ENCODE results near the gene C22orf31. TPM values are rescaled to one million over a fixed set of nuclear protein-coding genes. Genes with fewer than 3 reads are reported as not detected.

The C22orf31 gene
- total and polyA plus RNA-seq, 2 experiments from 2014 or later, result not detected

- no peaks in the 10 kb centered on the region for H4K20me1 ChIP-seq (ENCODE audit: insufficient read depth, poor library complexity, severe bottlenecking)
- H3K79me2 ChIP-seq, result no peaks in the 10 kb centered on the region
- H2AFZ ChIP-seq, result no peak overlapping the region
- peaks cover 2% of the 10 kb centered on the region for H3K4me1 ChIP-seq (ENCODE audit: insufficient read depth)
- DNase-seq (ENCODE audit: low spot score), result no peak
- H3K9me3 ChIP-seq (ENCODE audit: low read depth), result no peaks in the 10 kb centered on the region
- H3K4me2 ChIP-seq, result no peak overlapping the region
- no peak overlapping the region for H3K27ac ChIP-seq
- no peaks in the 10 kb centered on the region for H3K9me2 ChIP-seq (replicated peaks; ENCODE audit: insufficient read depth)
- no peaks in the 10 kb centered on the region for H3K36me3 ChIP-seq (replicated peaks; ENCODE audit: insufficient read depth, low read depth)
- no peaks in the 10 kb centered on the region for H3K27me3 ChIP-seq
- no peak for TF ChIP-seq EZH2phosphoT487 (IDR thresholded peaks at IDR 0.05; ENCODE audit: low read depth, severe bottlenecking, unreplicated experiment)
- no peak for TF ChIP-seq CTCF (IDR thresholded peaks at IDR 0.05; ENCODE audit: poor library complexity)
- no peak for TF ChIP-seq EZH2 (IDR thresholded peaks at IDR 0.05; ENCODE audit: borderline replicate concordance)
- WGBS (ENCODE audit: low lambda C conversion rate, missing lambda C conversion rate), result 94% methylated on average over 2 of the region's 2 CpGs
- no peak overlapping the region for H3K4me3 ChIP-seq
These were observed 40.7 kb upstream of the C22orf31 start for GRCh38 chr22:29102300-29102699.

DNA sequence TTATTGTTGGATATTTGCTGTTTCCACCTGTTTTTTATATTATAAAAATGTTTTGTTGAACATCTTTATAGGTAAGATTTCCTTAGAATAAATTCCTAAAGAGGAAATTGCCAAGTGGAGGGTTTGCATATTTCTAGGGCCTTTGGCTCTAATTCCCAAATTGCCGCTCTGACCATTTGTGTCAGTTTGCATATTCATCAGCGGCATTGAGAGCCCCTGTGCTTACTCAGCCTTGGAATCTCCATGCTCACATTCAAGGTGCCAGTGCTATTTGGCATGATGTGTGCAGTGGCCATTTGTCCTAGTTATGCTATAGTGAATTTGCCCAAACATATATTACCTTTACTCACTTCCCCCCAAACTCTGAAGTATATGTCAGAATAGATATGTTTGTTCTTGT lies 36.7 kb upstream of the C22orf31 start:
- no peak for DNase-seq (ENCODE audit: low spot score)
- no peak overlapping the region for H3K27ac ChIP-seq
- no peaks in the 10 kb centered on the region for H4K20me1 ChIP-seq (ENCODE audit: insufficient read depth, poor library complexity, severe bottlenecking)
- no peak overlapping the region for H3K4me2 ChIP-seq
- 100% methylated on average over 2 of the region's 2 CpGs for WGBS (ENCODE audit: low lambda C conversion rate, missing lambda C conversion rate)
- H3K27me3 ChIP-seq, result no peaks in the 10 kb centered on the region
- H3K9me3 ChIP-seq (ENCODE audit: low read depth), result no peaks in the 10 kb centered on the region
- no peaks in the 10 kb centered on the region for H3K36me3 ChIP-seq (replicated peaks; ENCODE audit: insufficient read depth, low read depth)
- H3K79me2 ChIP-seq, result no peaks in the 10 kb centered on the region
- no peak overlapping the region for H3K4me3 ChIP-seq
- no peaks in the 10 kb centered on the region for H3K9me2 ChIP-seq (replicated peaks; ENCODE audit: insufficient read depth)
- TF ChIP-seq EZH2 (IDR thresholded peaks at IDR 0.05; ENCODE audit: borderline replicate concordance) (no peak), EZH2phosphoT487 (IDR thresholded peaks at IDR 0.05; ENCODE audit: low read depth, severe bottlenecking, unreplicated experiment) (no peak), CTCF (IDR thresholded peaks at IDR 0.05; ENCODE audit: poor library complexity) (no peak)
- H3K4me1 ChIP-seq (ENCODE audit: insufficient read depth), result peaks cover 19% of the 10 kb centered on the region
- no peak overlapping the region for H2AFZ ChIP-seq

GRCh38 chr22:29096736-29097669 lies 35.4 kb upstream of the C22orf31 start:
- Histone ChIP-seq H3K27ac (peak overlapping the region; percentile 42), H4K20me1 (ENCODE audit: insufficient read depth, poor library complexity, severe bottlenecking) (no peaks in the 10 kb centered on the region), H2AFZ (peak overlapping the region; percentile 12), H3K27me3 (no peaks in the 10 kb centered on the region), H3K9me3 (ENCODE audit: low read depth) (no peaks in the 10 kb centered on the region), H3K36me3 (replicated peaks; ENCODE audit: insufficient read depth, low read depth) (no peaks in the 10 kb centered on the region), H3K9me2 (replicated peaks; ENCODE audit: insufficient read depth) (no peaks in the 10 kb centered on the region), H3K4me2 (peak overlapping the region; percentile 8), H3K4me1 (ENCODE audit: insufficient read depth) (peaks cover 19% of the 10 kb centered on the region), H3K79me2 (no peaks in the 10 kb centered on the region), H3K4me3 (no peak overlapping the region)
- TF ChIP-seq CTCF (IDR thresholded peaks at IDR 0.05; ENCODE audit: poor library complexity), result no peak
- TF ChIP-seq EZH2phosphoT487 (IDR thresholded peaks at IDR 0.05; ENCODE audit: low read depth, severe bottlenecking, unreplicated experiment), result no peak
- no peak for TF ChIP-seq EZH2 (IDR thresholded peaks at IDR 0.05; ENCODE audit: borderline replicate concordance)
- WGBS (ENCODE audit: low lambda C conversion rate, missing lambda C conversion rate), result 53% methylated on average over 13 of the region's 13 CpGs
- DNase-seq (ENCODE audit: low spot score), result no peak

All from hepatocyte (in vitro differentiated cells).